Measurements from ENCODE around the gene HGD.

Gene HGD

GRCh38 chr3:120706950-120707349 lies 24.9 kb upstream of the HGD start:
- no peak overlapping the region for H3K4me2 ChIP-seq (ENCODE audit: low read length, poor library complexity, severe bottlenecking)
- H3K4me3 ChIP-seq (ENCODE audit: insufficient read depth in 1 of 2, low read depth in 1 of 2, low read length in 2 of 2), result no peak overlapping the region
- H3K18ac ChIP-seq (ENCODE audit: low read depth in 1 of 2, low read length in 2 of 2), result no peak overlapping the region
- H3K14ac ChIP-seq (ENCODE audit: low read length in 2 of 2), result no peak overlapping the region
- no peak overlapping the region for H4K8ac ChIP-seq (ENCODE audit: low read length)
- H3K79me1 ChIP-seq (replicated peaks; ENCODE audit: low read length, poor library complexity, severe bottlenecking), result peaks cover 13% of the 10 kb centered on the region
- no peak overlapping the region for H2BK5ac ChIP-seq (ENCODE audit: low read depth, low read length, poor library complexity, severe bottlenecking)
- no peak overlapping the region for H3K23ac ChIP-seq (ENCODE audit: low read length in 2 of 2)
- no peaks in the 10 kb centered on the region for H3K4me1 ChIP-seq (ENCODE audit: control insufficient read depth, insufficient read depth, low read depth, low read length)
- no peak overlapping the region for H3K27ac ChIP-seq (ENCODE audit: low read length, poor library complexity, severe bottlenecking)
- no peak overlapping the region for H2AK5ac ChIP-seq (ENCODE audit: low read length, severe bottlenecking)
- no peaks in the 10 kb centered on the region for H3K27me3 ChIP-seq (ENCODE audit: control insufficient read depth in 1 of 2, insufficient read depth in 1 of 2, low read length in 2 of 2)
- H4K91ac ChIP-seq (ENCODE audit: low read length), result no peak overlapping the region
- H3K9me3 ChIP-seq (ENCODE audit: control insufficient read depth, low read length), result peaks cover 22% of the 10 kb centered on the region
- no peak overlapping the region for H3K4ac ChIP-seq (ENCODE audit: low read depth in 1 of 2, low read length in 2 of 2)
- no peak overlapping the region for H2BK120ac ChIP-seq (ENCODE audit: low read depth, low read length)
- peaks cover 6 to 60% of the 10 kb centered on the region in 2 experiments for H3K36me3 ChIP-seq (ENCODE audit: control insufficient read depth in 1 of 2, insufficient read depth in 2 of 2, low read depth in 1 of 2, low read length in 2 of 2)
- DNase-seq, result no peak
- H2BK12ac ChIP-seq (ENCODE audit: low read length in 2 of 2), result no peak overlapping the region
- no peak overlapping the region for H2BK15ac ChIP-seq (ENCODE audit: low read depth, poor library complexity, severe bottlenecking)
- no peak overlapping the region for H2AFZ ChIP-seq (ENCODE audit: low read depth, low read length)
- H3K9ac ChIP-seq (ENCODE audit: low read length), result no peak overlapping the region

- H3K27me3 ChIP-seq (ENCODE audit: control insufficient read depth in 1 of 2, insufficient read depth in 1 of 2, low read length in 2 of 2), result no peaks in the 10 kb centered on the region
- no peak overlapping the region for H2BK15ac ChIP-seq (ENCODE audit: low read depth, poor library complexity, severe bottlenecking)
- H2AFZ ChIP-seq (ENCODE audit: low read depth, low read length), result no peak overlapping the region
- H3K4me3 ChIP-seq (ENCODE audit: insufficient read depth in 1 of 2, low read depth in 1 of 2, low read length in 2 of 2), result no peak overlapping the region
- H2BK5ac ChIP-seq (ENCODE audit: low read depth, low read length, poor library complexity, severe bottlenecking), result no peak overlapping the region
- no peak overlapping the region for H3K18ac ChIP-seq (ENCODE audit: low read depth in 1 of 2, low read length in 2 of 2)
- H3K9ac ChIP-seq (ENCODE audit: low read length), result no peak overlapping the region
- peaks cover 6 to 66% of the 10 kb centered on the region in 2 experiments for H3K36me3 ChIP-seq (ENCODE audit: control insufficient read depth in 1 of 2, insufficient read depth in 2 of 2, low read depth in 1 of 2, low read length in 2 of 2)
- over 99% methylated on average over 3 of the region's 5 CpGs for WGBS
- H3K27ac ChIP-seq (ENCODE audit: low read length, poor library complexity, severe bottlenecking), result no peak overlapping the region
- no peak overlapping the region for H4K8ac ChIP-seq (ENCODE audit: low read length)
- H2AK5ac ChIP-seq (ENCODE audit: low read length, severe bottlenecking), result no peak overlapping the region
- H2BK120ac ChIP-seq (ENCODE audit: low read depth, low read length), result no peak overlapping the region
- no peak overlapping the region for H2BK12ac ChIP-seq (ENCODE audit: low read length in 2 of 2)
- H3K4ac ChIP-seq (ENCODE audit: low read depth in 1 of 2, low read length in 2 of 2), result no peak overlapping the region
- H4K91ac ChIP-seq (ENCODE audit: low read length), result no peak overlapping the region
- peaks cover 13% of the 10 kb centered on the region for H3K79me1 ChIP-seq (replicated peaks; ENCODE audit: low read length, poor library complexity, severe bottlenecking)
- H3K9me3 ChIP-seq (ENCODE audit: control insufficient read depth, low read length), result peaks cover 22% of the 10 kb centered on the region
- H3K14ac ChIP-seq (ENCODE audit: low read length in 2 of 2), result no peak overlapping the region
- no peak for DNase-seq
- H3K4me1 ChIP-seq (ENCODE audit: control insufficient read depth, insufficient read depth, low read depth, low read length), result no peaks in the 10 kb centered on the region
- no peak overlapping the region for H3K4me2 ChIP-seq (ENCODE audit: low read length, poor library complexity, severe bottlenecking)
- no peak overlapping the region for H3K23ac ChIP-seq (ENCODE audit: low read length in 2 of 2)
Observed at GRCh38 chr3:120705884-120706582, 24.0 kb upstream of the HGD start.

- Histone ChIP-seq H3K4me1 (ENCODE audit: control insufficient read depth, insufficient read depth, low read depth, low read length) (no peaks in the 10 kb centered on the region), H3K27me3 (ENCODE audit: control insufficient read depth in 1 of 2, insufficient read depth in 1 of 2, low read length in 2 of 2) (no peaks in the 10 kb centered on the region), H3K4me3 (ENCODE audit: insufficient read depth in 1 of 2, low read depth in 1 of 2, low read length in 2 of 2) (no peak overlapping the region), H3K23ac (ENCODE audit: low read length in 2 of 2) (no peak overlapping the region), H3K4me2 (ENCODE audit: low read length, poor library complexity, severe bottlenecking) (no peak overlapping the region), H2AK5ac (ENCODE audit: low read length, severe bottlenecking) (no peak overlapping the region), H3K79me1 (replicated peaks; ENCODE audit: low read length, poor library complexity, severe bottlenecking) (peaks cover 7% of the 10 kb centered on the region), H2AFZ (ENCODE audit: low read depth, low read length) (no peak overlapping the region), H3K36me3 (ENCODE audit: control insufficient read depth in 1 of 2, insufficient read depth in 2 of 2, low read depth in 1 of 2, low read length in 2 of 2) (peaks cover 4 to 44% of the 10 kb centered on the region in 2 experiments), H2BK120ac (ENCODE audit: low read depth, low read length) (no peak overlapping the region), H2BK5ac (ENCODE audit: low read depth, low read length, poor library complexity, severe bottlenecking) (no peak overlapping the region), H3K27ac (ENCODE audit: low read length, poor library complexity, severe bottlenecking) (no peak overlapping the region), H2BK12ac (ENCODE audit: low read length in 2 of 2) (no peak overlapping the region), H3K9me3 (ENCODE audit: control insufficient read depth, low read length) (peaks cover 17% of the 10 kb centered on the region), H4K8ac (ENCODE audit: low read length) (no peak overlapping the region), H3K4ac (ENCODE audit: low read depth in 1 of 2, low read length in 2 of 2) (no peak overlapping the region), H3K14ac (ENCODE audit: low read length in 2 of 2) (no peak overlapping the region), H4K91ac (ENCODE audit: low read length) (no peak overlapping the region), H3K18ac (ENCODE audit: low read depth in 1 of 2, low read length in 2 of 2) (no peak overlapping the region), H2BK15ac (ENCODE audit: low read depth, poor library complexity, severe bottlenecking) (no peak overlapping the region), H3K9ac (ENCODE audit: low read length) (no peak overlapping the region)
- WGBS, result 100% methylated on average over 2 of the region's 3 CpGs
- DNase-seq, result no peak
Observed at GRCh38 chr3:120699333-120699732, 17.3 kb upstream of the HGD start.

GRCh38 chr3:120693439-120694171 lies 11.6 kb upstream of the HGD start:
- Histone ChIP-seq H2BK120ac (ENCODE audit: low read depth, low read length) (no peak overlapping the region), H2AFZ (ENCODE audit: low read depth, low read length) (no peak overlapping the region), H3K23ac (ENCODE audit: low read length in 2 of 2) (no peak overlapping the region), H4K8ac (ENCODE audit: low read length) (no peak overlapping the region), H3K36me3 (ENCODE audit: control insufficient read depth in 1 of 2, insufficient read depth in 2 of 2, low read depth in 1 of 2, low read length in 2 of 2) (peaks cover 0 to 37% of the 10 kb centered on the region in 2 experiments), H3K4me3 (ENCODE audit: insufficient read depth in 1 of 2, low read depth in 1 of 2, low read length in 2 of 2) (no peak overlapping the region), H3K9ac (ENCODE audit: low read length) (peak overlapping the region; percentile 12), H3K27me3 (ENCODE audit: control insufficient read depth in 1 of 2, insufficient read depth in 1 of 2, low read length in 2 of 2) (no peaks in the 10 kb centered on the region), H3K18ac (ENCODE audit: low read depth in 1 of 2, low read length in 2 of 2) (no peak overlapping the region), H3K4me1 (ENCODE audit: control insufficient read depth, insufficient read depth, low read depth, low read length) (no peaks in the 10 kb centered on the region), H3K9me3 (ENCODE audit: control insufficient read depth, low read length) (no peaks in the 10 kb centered on the region), H2BK15ac (ENCODE audit: low read depth, poor library complexity, severe bottlenecking) (no peak overlapping the region), H2BK5ac (ENCODE audit: low read depth, low read length, poor library complexity, severe bottlenecking) (no peak overlapping the region), H3K27ac (ENCODE audit: low read length, poor library complexity, severe bottlenecking) (no peak overlapping the region), H3K4me2 (ENCODE audit: low read length, poor library complexity, severe bottlenecking) (no peak overlapping the region), H4K91ac (ENCODE audit: low read length) (no peak overlapping the region), H2AK5ac (ENCODE audit: low read length, severe bottlenecking) (no peak overlapping the region), H3K14ac (ENCODE audit: low read length in 2 of 2) (no peak overlapping the region), H3K4ac (ENCODE audit: low read depth in 1 of 2, low read length in 2 of 2) (no peak overlapping the region), H2BK12ac (ENCODE audit: low read length in 2 of 2) (no peak overlapping the region), H3K79me1 (replicated peaks; ENCODE audit: low read length, poor library complexity, severe bottlenecking) (no peaks in the 10 kb centered on the region)
- peak; percentile 32 for DNase-seq
- no CpG with 5 or more reads among the region's 1 CpG for WGBS

All from mesenchymal stem cell (in vitro differentiated cells and primary cell).